Ovary (tissue), 3 donors: Measurements from ENCODE around the gene DMRTB1.

Experiments
- CTCF ChIP-seq, 3 donors: fragments of 450-650 bp in 2 of 3; fragments of 200-600 bp in 1 of 3; IDR thresholded peaks; one replicate each; pipeline versions ENCODE4 v1.5.1 to v1.8.0; 2016 to 2022; ENCODE audit warnings: antibody characterized with exemption in 3 of 3, mild to moderate bottlenecking in 1 of 3
- EP300 ChIP-seq: sonication (generic); formaldehyde crosslinking; IDR thresholded peaks from one replicate; pipeline ENCODE4 v1.6.1; 2017; ENCODE audit warnings: antibody characterized with exemption
- POLR2A ChIP-seq: fragments of 450-650 bp; IDR thresholded peaks from one replicate; pipeline ENCODE4 v1.6.1; 2017; ENCODE audit warnings: antibody characterized with exemption, mild to moderate bottlenecking, moderate library complexity
- donor health status: DM: no; HTN: no; CAD: no.

DNA sequence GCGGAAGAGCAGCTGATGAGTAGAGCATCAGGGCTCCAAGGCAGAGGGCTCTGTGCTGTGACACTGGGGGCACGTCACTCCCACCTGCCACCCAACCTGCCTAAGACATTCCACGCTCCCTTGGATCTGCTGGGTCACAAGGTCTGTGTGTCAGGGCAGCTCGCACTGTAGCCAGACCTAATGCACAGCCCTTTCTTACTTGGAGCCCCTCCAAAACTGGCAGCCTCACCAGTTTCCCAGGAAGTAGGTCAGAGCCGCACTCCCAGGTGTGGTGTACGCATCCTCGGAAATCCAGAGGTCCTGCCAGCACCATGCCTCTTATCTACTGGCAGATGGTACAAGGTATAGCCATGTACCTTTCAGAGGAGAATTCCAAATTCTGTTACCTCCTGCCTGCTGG lies 22.3 kb downstream of the DMRTB1 start:
- TF ChIP-seq CTCF (IDR thresholded peaks at IDR 0.05) (no peak), POLR2A (no peak), EP300 (no peak)
